HepG2 (cell line): ENCODE results near the gene SYTL1. TPM values are rescaled to one million over a fixed set of nuclear protein-coding genes. Genes with fewer than 3 reads are reported as not detected.

Experiments
- CCAR2 ChIP-seq: fragments of 200-400 bp; formaldehyde crosslinking; optimal IDR thresholded peaks from 2 replicates; pipeline ENCODE3; 2018; ENCODE audit warnings: low read depth, mild to moderate bottlenecking, low read length, moderate library complexity
- E2F1 ChIP-seq: sonication (generic); formaldehyde crosslinking; IDR thresholded peaks from 2 replicates; pipeline ENCODE4 v1.5.0; 2020; ENCODE audit warnings: missing genetic modification reagents
- HMGA1 ChIP-seq: sonication (generic); formaldehyde crosslinking; conservative IDR thresholded peaks from 2 replicates; pipeline ENCODE4 v1.4.0; 2020; ENCODE audit warnings: missing genetic modification reagents
- JARID2 ChIP-seq: sonication (generic); formaldehyde crosslinking; IDR thresholded peaks from 2 replicates; pipeline ENCODE4 v1.8.1; 2023; ENCODE audit warnings: missing genetic modification reagents, inconsistent platforms; ENCODE audit not compliant: insufficient replicate concordance
- NPAS2 ChIP-seq: sonication (generic); formaldehyde crosslinking; IDR thresholded peaks from 2 replicates; pipeline ENCODE4 v1.8.0; 2022; ENCODE audit warnings: mild to moderate bottlenecking, missing genetic modification reagents, borderline replicate concordance
- POGZ ChIP-seq: sonication (generic); formaldehyde crosslinking; IDR thresholded peaks from 2 replicates; pipeline ENCODE4 v1.4.0; 2020; ENCODE audit warnings: mild to moderate bottlenecking, missing genetic modification reagents
- POLR2AphosphoS5 ChIP-seq: IDR thresholded peaks from 2 replicates; pipeline ENCODE4 v1.6.1; 2012; ENCODE audit warnings: low read depth, low read length
- REXO4 ChIP-seq: sonication (generic); formaldehyde crosslinking; IDR thresholded peaks from 2 replicates; pipeline ENCODE4 v1.8.0; 2022; ENCODE audit warnings: missing genetic modification reagents, mild to moderate bottlenecking, borderline replicate concordance
- RFX1 ChIP-seq: fragments of 450-650 bp; IDR thresholded peaks from 2 replicates; pipeline ENCODE4 v1.6.1; 2017
- SKI ChIP-seq: fragments of 450-650 bp; IDR thresholded peaks from one replicate; pipeline ENCODE4 v1.6.1; 2018; ENCODE audit warnings: mild to moderate bottlenecking; ENCODE audit not compliant: partially characterized antibody
- SOX13 ChIP-seq, 3 experiments: fragments of 450-650 bp in 1 of 3; sonication (generic) in 1 of 3; formaldehyde crosslinking in 1 of 3; IDR thresholded peaks in 2 of 3; conservative IDR thresholded peaks in 1 of 3; 2 replicates each; pipeline versions ENCODE4 v1.5.0 to v1.6.1; 2016 to 2020; ENCODE audit warnings: antibody characterized with exemption in 1 of 3, mild to moderate bottlenecking in 1 of 3, missing compliant biosample characterization in 1 of 3, missing genetic modification reagents in 1 of 3, moderate library complexity in 1 of 3
- SYNCRIP ChIP-seq: fragments of 200-400 bp; formaldehyde crosslinking; IDR thresholded peaks from 2 replicates; pipeline ENCODE4 v1.6.1; 2018; ENCODE audit warnings: mild to moderate bottlenecking, low read depth, low read length; ENCODE audit not compliant: insufficient read depth
- ZFP36 ChIP-seq: fragments of 150-350 bp; IDR thresholded peaks from 2 replicates; pipeline ENCODE4 v1.6.1; 2018; ENCODE audit warnings: borderline replicate concordance, low read length, low read depth; ENCODE audit not compliant: partially characterized antibody
- ZNF101 ChIP-seq: sonication (generic); formaldehyde crosslinking; IDR thresholded peaks from 2 replicates; pipeline ENCODE4 v1.4.0; 2020; ENCODE audit warnings: mild to moderate bottlenecking, low read depth, missing genetic modification reagents, borderline replicate concordance
- ZNF747 ChIP-seq: sonication (generic); formaldehyde crosslinking; IDR thresholded peaks from 2 replicates; pipeline ENCODE4 v1.8.1; 2023; ENCODE audit warnings: missing genetic modification reagents, mild to moderate bottlenecking, borderline replicate concordance
- ZNF749 ChIP-seq: sonication (generic); formaldehyde crosslinking; IDR thresholded peaks from 2 replicates; pipeline ENCODE4 v1.8.0; 2022; ENCODE audit warnings: mild to moderate bottlenecking, missing genetic modification reagents, moderate library complexity, borderline replicate concordance
- ZNF770 ChIP-seq: sonication (generic); formaldehyde crosslinking; IDR thresholded peaks from 2 replicates; pipeline ENCODE4 v1.5.0; 2020; ENCODE audit warnings: mild to moderate bottlenecking, missing genetic modification reagents
- polyA plus RNA-seq, 8 experiments: library from polyadenylated mRNA; depleted of rRNA in 3 of 8; stranded (reverse) in 7 of 8; unstranded in 1 of 8; fragments of >200 nt; fragmentation: Illumina TruSeq in 4 of 8; extraction: Trizol in 4 of 8; gene quantifications; 2 replicates each; pipeline versions ENCODE4 v1.2.1 to v1.2.3, GENCODE V29; 2011 to 2016; ENCODE audit warnings: low read depth in 4 of 8, missing spikeins in 1 of 8, mixed read lengths in 1 of 8; ENCODE audit not compliant: insufficient read depth in 1 of 8
- total RNA-seq, 5 experiments: library from RNA; depleted of rRNA; stranded (reverse); fragments of >200 nt; fragmentation: Illumina TruSeq; extraction: Trizol; gene quantifications; 2 replicates each; pipeline ENCODE4 v1.2.3, GENCODE V29; 2016; ENCODE audit warnings: low read depth in 1 of 5
- TF ChIP-seq, protein P1 (sequence below): sonication (generic); formaldehyde crosslinking; IDR thresholded peaks from 2 replicates; pipeline ENCODE4 v1.4.0; 2020; ENCODE audit warnings: mild to moderate bottlenecking, missing genetic modification reagents
- TF ChIP-seq, protein P2 (sequence below): sonication (generic); formaldehyde crosslinking; conservative IDR thresholded peaks from 2 replicates; pipeline ENCODE4 v1.8.1; 2023; ENCODE audit warnings: missing genetic modification reagents
- TF ChIP-seq, protein P3 (sequence below): sonication (generic); formaldehyde crosslinking; IDR thresholded peaks from 2 replicates; pipeline ENCODE4 v1.4.0; 2020; ENCODE audit warnings: missing genetic modification reagents

Gene SYTL1
- total and polyA plus RNA-seq, 2 of the 13 experiments (the other 11 are each of a cell fraction or from before 2014, with no cell fraction given): 11.1 to 17.8 TPM

DNA sequence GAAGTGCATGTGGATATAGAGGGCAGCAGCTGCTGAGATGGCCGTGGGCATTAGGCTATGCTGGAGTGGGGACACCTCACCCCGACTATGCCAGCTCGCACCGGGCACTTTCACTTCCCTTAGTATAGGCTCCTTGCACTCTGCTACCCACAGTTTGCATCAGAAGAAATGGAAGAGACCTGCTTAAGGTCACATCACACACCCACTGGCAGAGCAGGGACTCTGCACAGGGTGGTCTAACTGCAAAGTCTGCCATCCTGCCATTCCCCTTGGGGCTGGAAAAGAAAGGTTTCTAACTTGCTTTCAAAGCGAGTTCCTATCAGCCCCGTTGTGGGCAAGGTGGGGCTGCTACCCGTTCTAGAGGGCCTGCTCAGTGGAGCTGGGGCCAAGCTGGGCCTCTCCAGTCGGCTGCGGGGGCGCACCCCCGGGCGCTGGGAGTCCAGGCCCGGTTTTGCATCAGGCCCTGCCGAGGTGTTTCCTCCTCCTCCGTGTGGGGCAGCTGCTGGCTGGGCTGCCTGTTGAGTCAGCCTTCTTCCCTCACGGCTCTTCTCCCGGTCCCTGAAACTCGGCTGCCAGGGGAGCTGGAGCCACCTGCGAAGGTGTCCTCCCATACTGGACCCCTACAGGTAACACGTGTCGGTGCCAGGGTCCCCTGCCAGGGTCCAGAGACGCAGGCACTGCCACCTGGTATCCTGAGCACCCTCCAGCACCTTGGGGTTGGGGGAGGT lies at the start of gene SYTL1 (continued):
- TF ChIP-seq SOX13 (IDR thresholded peaks at IDR 0.05) (no peak), SOX13 (CRISPR knock-in tag; conservative IDR thresholded peaks at IDR 0.05 in 1 of 2, IDR thresholded peaks at IDR 0.05 in 1 of 2) (no peak), ZNF749 (CRISPR knock-in tag) (no peak), ZFP36 (no peak), SKI (no peak), HMGA1 (CRISPR knock-in tag) (no peak), CCAR2 (no peak), E2F1 (CRISPR knock-in tag) (no peak), REXO4 (CRISPR knock-in tag) (no peak), NPAS2 (CRISPR knock-in tag) (no peak), POGZ (CRISPR knock-in tag) (no peak), ZNF747 (CRISPR knock-in tag) (no peak; the same call in 1 of the 2 replicates), POLR2AphosphoS5 (peak; percentile 58), RFX1 (no peak), ZNF101 (CRISPR knock-in tag) (no peak), JARID2 (CRISPR knock-in tag) (no peak), ZNF770 (no peak), SYNCRIP (no peak)
- TF ChIP-seq, protein P1, sequence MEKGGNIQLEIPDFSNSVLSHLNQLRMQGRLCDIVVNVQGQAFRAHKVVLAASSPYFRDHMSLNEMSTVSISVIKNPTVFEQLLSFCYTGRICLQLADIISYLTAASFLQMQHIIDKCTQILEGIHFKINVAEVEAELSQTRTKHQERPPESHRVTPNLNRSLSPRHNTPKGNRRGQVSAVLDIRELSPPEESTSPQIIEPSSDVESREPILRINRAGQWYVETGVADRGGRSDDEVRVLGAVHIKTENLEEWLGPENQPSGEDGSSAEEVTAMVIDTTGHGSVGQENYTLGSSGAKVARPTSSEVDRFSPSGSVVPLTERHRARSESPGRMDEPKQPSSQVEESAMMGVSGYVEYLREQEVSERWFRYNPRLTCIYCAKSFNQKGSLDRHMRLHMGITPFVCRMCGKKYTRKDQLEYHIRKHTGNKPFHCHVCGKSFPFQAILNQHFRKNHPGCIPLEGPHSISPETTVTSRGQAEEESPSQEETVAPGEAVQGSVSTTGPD (CRISPR knock-in tag): no peak
- TF ChIP-seq, protein P2, sequence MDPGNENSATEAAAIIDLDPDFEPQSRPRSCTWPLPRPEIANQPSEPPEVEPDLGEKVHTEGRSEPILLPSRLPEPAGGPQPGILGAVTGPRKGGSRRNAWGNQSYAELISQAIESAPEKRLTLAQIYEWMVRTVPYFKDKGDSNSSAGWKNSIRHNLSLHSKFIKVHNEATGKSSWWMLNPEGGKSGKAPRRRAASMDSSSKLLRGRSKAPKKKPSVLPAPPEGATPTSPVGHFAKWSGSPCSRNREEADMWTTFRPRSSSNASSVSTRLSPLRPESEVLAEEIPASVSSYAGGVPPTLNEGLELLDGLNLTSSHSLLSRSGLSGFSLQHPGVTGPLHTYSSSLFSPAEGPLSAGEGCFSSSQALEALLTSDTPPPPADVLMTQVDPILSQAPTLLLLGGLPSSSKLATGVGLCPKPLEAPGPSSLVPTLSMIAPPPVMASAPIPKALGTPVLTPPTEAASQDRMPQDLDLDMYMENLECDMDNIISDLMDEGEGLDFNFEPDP (CRISPR knock-in tag): no peak
- TF ChIP-seq, protein P3, sequence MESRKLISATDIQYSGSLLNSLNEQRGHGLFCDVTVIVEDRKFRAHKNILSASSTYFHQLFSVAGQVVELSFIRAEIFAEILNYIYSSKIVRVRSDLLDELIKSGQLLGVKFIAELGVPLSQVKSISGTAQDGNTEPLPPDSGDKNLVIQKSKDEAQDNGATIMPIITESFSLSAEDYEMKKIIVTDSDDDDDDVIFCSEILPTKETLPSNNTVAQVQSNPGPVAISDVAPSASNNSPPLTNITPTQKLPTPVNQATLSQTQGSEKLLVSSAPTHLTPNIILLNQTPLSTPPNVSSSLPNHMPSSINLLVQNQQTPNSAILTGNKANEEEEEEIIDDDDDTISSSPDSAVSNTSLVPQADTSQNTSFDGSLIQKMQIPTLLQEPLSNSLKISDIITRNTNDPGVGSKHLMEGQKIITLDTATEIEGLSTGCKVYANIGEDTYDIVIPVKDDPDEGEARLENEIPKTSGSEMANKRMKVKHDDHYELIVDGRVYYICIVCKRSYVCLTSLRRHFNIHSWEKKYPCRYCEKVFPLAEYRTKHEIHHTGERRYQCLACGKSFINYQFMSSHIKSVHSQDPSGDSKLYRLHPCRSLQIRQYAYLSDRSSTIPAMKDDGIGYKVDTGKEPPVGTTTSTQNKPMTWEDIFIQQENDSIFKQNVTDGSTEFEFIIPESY (CRISPR knock-in tag): peak; percentile 6; the same call in 1 of the 2 replicates
